ENCODE data around the gene PDGFA.

GRCh38 chr7:458511-459245, 61.0 kb downstream of the PDGFA start:
- TF ChIP-seq CTCF (IDR thresholded peaks at IDR 0.05) (no peak), POLR2A (IDR thresholded peaks at IDR 0.05) (no peak)

Data from ovary (tissue), 3 donors.